ENCODE measurements around the gene SP100.
A peak's percentile ranks its signal among the peaks of the same experiment; 100 is the strongest.
"Not testable (repeated sequence)": the region's sequence is repeated elsewhere in the genome, so short reads cannot be mapped to it uniquely, and the experiment has no call there.

SP100 gene

DNA sequence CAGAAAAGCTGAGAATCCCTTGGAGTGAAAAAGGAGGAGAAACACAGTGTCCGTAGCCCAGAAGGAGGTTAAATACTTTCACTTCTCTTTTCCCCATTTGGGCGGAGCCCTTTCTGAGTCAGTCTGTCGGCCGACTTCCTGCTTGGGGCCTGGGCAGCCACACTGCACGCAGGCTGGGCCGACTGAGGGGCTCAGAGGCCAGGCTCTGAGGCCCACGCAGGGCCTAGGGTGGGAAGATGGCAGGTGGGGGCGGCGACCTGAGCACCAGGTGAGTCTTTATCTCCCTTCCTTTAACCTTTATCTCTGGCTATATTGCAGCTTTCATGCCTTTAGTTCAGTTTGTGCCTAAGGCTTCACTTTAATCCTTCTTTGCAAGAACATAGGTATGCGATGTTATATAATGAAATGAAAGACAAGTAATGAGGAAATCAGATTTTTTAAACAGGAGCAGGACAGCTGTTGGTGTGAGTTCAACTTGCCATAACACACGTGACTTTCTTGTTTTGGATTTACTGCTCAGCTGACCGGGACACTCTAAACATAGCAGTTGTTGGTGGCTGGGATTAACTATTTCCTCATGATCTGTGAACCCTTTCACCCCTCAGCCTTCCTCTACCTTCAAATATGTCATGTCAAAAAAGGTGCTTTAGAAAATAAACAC is at the start of gene SP100:
TSS of gene SP100 (plus strand) at position 141 of the 661 bp plus-strand sequence. CDS start at position 237, 96 bp downstream.
- peak; percentile 80 for DNase-seq

DNA sequence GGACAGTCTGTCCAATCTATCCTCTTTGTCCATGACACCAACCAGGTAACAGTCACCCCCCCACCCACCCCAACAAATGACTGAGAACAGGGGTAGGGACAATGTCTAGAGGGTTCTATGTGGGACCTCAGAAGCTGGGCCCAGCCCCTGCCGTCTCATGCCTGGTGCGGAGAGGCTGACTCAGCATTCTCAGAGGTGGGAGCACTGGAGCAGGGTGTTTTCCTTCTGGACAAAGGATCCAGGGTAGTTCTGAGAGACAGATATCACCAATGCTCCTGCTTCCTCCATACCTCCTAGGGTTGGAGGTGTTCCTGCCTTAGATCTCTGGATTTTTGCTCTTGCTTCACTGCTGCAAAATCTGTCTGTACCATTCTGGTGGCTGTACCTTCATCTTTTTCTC is 33.9 kb upstream of the SP100 start:
- no peak for DNase-seq

DNA sequence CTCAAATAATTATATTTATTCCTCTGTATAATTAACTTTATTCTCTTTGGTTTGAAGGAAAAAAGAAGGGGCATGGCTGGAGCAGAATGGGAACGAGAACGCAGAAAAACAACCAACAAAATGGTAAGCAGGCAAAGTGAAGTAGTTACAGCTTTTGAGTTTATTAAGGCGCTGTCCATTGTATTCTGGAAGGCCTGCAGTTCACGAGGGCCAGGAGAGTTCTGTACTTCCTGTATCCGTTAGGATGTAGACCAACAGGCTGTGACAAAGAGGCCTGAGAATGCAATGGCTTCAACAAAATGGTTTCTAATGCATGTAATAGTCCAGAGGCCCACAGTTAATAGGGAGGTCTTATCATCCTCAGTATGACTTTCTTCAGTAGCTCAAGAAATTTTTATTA is 32.5 kb upstream of the SP100 start:
- no peak for DNase-seq

DNA sequence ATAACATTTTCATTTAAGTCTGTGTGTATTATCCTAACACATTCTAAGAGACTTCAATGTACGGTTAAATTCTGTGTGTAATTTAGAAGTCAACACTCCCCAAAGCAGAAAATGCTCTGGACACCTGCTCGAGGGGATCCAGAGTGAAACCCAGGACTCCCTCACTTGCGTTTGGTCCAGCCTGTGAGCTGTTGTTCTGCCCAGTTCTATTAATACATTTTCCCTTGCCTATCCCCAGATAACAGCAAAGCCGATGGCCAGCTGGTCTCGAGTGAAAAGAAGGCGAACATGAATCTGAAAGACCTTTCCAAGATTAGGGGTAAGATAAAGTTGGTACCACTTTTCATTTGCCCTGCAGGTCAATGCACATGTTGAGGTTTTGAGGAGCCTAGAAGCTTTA is 31.0 kb upstream of the SP100 start:
- no peak for DNase-seq

DNA sequence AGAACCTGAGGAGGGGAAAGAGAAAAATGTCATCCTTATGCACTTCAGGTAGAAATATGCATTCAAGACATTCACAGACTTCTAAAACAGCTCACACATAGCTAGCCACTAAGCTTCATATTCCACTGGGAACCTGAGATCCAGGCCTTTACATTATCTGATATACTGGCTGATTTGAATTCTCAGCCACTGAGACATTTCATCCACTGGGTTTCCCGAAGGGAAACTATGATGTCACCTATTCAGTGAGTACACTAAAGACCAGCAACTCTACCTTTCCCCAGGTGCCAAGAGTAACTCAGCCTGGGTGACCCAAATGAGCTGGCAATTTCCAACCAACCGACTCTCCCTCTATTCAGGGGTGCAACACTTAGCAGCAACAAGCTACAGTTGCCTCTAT is 21.7 kb upstream of the SP100 start:
- DNase-seq: no peak

DNA sequence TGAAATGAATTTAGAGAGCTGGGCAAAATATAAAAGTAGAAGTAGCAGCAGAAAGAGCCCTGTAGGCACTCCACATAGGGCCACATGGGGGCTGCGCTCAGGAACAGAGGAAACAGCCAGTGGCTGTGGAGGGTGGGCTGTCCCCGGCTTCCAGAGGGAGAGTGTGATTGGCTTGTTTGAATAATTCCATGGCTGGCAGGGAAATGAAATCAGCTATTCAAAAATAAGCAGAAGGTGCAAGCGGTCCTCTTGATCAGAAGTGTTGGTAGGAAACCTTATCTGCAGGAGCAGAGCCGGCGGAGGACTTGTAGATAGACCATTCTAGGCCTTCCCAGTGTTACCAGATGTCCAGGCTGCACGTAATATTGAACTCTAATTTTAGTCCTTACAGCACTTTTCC is 17.3 kb upstream of the SP100 start:
- DNase-seq: not testable (repeated sequence)

DNA sequence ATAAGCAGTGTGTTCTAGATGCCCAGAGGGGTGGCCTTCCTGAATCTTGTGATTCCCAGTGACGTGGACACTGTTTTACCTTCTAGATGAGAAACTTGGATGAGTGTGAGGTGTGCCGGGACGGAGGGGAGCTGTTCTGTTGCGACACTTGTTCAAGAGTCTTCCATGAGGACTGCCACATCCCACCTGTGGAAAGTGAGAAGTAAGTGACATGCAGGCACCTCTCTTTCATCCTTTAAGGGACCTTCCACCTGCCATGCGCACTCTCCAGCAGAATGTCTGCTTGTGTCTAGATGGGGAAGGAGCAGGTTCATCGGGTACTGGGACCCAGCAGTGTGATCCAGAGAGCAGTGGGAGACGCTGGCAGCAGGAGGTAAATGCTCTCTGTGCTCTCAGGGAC is 16.0 kb upstream of the SP100 start:
- no peak for DNase-seq

DNA sequence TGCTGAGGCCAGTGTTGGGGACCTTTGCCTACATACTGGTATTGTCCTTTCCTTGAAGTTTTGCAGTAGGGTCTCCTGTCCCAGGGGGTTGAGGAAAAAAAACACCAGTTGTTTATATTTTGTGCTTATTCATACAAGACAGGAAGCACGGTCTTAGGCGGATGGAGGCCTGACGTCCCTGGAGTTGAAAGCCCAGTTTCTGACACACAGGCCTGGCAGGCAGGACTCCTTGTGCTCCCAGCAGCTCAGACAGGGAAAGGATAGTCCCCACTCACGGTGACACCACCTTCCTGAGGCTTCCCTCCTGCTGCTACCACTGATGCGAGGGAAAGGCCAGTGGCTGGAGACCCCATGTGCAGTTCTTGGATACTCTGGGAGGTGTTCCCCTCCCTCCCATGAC is 15.5 kb upstream of the SP100 start:
- DNase-seq: no peak

DNA sequence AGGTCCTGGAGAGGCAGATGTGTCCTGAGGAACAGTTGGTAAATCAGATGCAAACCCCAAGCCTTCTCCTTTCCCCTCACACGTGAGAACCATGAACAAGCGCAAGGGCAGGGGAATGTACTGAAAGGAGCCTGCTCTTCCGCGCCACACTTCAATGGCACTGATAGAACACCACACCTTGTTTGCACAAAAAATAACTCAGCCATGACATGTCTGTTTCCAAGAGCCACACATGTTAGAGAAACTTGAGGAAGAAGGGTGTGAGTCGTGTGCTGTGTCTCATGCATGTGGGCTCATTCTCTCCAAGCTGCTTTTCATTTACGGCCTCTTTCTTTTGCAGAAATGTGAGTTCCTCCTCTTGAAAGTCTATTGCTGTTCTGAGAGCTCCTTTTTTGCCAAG is 15.0 kb upstream of the SP100 start:
- DNase-seq: not testable (repeated sequence)

DNA sequence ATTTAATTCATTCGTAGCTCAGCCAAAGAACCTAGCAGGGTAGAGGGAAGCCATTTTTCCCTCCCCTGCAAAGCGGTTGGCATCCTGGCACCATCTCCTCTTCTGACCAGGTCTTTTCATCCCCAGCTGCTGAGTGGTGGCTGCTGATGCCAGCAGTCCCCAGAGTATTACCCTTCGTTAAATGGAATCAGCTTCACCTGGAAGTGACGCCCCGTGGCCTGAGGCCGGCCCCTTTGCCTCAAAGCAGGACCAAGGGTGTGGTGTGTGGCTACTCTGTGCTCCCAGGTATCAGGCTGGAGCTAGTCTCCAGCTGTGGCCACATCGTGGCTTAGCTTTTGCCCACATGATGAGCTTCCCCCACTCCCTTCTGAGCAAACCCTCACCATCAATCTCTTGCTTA is 12.3 kb upstream of the SP100 start:
- no peak for DNase-seq

DNA sequence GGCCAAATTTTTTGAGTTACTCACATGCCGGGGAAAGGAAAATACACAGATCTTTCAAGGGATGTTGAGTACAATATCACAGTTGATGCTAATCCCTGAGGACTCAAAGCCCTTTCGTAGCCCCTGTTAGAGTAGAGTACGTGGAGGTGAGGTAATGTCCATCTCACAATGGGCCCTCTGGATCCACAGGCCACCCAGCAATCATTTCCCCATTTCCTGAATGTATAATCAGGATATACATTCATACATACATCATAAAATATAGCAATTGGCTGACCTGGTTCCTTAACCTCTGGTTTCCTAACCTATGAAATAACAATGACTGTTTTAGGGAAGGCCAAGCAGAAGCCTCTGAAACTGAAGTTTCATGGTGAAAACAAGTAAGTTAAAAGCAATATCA is 10.2 kb upstream of the SP100 start:
- DNase-seq: no peak

DNA sequence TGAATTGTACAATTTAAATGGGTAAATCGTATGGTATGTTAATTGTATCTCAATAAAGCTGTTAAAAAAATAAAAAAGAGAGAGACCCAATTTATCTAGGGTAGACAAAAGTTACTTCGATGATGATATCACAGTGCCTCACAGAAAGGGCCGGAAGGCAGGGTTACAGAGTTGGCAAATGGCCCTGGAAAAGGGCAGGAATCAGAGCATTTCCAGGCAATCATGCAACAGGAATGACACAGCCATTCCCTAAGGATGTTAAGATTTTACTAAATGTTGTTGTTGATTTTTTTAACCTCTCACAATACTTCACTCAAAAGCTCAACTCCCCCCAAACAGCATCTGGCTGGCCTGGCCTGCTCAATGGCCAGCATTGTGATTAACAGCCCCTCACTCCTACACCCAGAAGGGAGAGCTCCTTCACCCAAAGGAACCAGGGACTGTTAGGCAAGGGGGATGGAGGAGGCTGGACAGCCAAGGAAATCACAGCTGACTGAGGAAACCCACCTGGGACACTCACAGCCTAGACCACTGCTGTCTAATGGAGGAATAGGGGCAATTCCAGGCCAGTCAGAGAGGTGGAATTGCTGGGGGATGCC is 7.7 kb upstream of the SP100 start:
- DNase-seq: no peak

DNA sequence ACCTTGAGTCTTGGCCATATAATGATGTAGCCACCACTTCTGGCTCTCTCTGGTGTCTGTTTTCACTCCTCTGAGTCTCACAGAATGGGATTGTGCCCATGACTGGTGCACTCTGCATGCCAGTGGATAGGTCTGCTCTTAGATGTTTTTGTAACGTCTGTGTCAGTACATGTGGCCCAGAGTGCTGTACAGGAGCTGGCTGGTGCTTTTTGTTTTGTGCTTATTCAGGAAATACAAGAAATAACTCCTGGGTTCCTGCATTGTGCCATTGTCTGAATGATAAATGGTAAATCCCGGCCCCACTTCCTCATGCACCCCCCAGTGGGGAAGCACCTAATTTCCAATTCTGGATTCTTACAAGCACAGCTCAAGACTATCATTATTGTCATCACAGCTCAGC is 6.7 kb upstream of the SP100 start:
- not testable (repeated sequence) for DNase-seq

DNA sequence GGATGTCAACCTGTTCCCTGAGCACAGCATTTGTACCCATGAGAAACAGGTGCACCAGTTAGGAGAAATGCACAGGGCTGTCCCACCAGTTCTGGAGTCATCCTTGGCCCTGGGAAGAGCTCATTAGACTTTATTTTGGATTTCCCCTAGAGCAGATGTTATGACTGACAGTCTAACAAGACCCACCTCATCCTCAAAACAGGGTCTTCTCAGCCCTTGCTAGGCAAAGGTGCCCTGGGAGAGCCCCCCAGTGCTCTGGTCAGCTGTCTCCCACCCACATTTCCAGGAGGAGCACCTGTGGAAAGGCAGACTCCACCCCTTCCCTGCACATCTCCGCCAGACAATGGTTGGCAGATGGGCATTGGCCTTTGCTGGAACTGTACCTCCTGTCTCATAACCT is 5.7 kb upstream of the SP100 start:
- DNase-seq: no peak

DNA sequence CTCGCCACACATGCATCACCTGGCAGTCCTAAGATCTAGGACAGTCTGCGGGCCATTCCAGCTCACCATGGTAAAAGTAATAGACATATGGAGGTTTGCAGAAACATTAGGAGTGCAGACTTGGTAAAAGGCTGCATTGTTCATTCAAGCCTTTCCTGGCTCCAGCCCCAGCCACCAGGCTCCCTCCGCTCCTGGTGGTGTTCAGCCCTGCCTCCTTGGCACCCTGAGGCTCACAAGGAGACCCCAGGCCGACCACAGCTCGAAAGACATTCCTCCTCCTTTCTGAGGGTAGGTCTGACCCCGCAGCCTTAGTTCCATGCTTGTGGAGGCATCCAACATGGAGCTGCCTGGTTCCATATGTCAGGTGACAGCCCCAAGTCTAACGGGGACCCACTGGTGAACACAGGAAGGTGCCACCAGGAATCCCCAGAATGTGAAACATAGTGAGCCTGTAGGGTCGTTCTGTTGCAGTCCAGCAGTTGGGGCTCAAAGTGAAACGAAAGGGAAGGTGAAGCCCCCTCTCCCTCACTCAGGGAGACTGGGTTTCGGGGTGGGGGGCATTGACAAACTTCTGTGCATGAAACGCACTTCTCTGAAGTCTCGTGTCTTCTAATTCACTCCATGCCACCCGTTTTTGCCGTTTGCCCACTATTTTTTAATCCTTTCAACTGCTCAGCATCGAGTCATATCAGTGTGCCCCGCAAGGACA is 5.0 kb upstream of the SP100 start:
- no peak for DNase-seq

DNA sequence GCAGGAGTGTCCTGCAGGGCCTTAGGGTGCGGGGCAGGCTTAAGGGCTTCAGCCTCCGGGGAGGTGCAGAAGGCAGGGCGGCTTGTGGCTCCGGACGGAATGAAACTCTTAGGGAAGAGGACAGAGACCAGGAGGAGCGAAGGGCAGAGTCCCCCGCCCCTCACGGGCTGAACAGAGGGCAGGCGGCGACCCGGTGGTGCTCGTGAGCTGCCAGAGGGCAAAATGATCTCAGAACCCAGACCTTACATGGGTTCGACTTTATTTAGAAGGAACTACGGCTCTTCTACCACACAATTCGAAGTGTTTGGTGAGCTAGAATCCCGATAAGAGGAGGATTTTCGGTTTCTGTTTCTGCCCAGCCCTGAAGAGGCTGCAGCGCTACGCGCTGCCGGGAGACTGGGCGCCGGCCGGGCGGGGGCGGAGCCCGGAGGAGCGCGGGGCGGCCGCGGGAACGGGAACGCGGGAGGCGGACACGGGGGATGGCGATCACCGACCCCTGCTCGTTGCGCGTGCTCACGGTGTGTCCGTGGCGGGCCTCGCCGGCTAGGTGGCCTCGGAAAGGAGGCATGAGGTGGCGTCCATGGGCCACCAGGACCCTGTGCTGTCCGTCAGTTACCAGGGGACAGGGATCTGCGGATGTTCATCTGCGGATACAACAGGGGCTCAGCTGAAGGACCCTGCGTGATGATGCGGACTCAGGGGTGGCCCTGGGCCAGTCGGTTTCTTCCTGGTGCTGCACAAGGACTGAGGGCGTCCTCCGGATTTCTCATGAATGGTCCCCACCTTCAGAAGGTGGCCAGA is 4.2 kb upstream of the SP100 start:
- DNase-seq: peak; percentile 70

DNA sequence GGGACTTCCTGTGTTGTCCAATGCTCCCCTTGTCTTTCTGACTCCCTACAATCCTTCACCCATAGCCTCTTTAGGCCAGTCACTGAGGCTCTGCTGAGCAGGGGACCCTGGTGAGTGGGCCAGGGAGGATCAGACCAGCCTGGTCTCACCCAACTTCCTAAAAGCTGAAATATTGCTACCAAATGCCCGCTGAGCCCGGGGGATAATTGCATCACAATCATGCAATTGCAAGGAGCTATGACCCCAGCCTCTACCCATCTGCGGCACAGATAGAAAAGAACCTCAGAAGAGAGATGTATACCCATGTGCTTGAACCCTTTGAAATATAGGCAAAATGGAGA is 3.7 kb upstream of the SP100 start:
- DNase-seq: no peak

DNA sequence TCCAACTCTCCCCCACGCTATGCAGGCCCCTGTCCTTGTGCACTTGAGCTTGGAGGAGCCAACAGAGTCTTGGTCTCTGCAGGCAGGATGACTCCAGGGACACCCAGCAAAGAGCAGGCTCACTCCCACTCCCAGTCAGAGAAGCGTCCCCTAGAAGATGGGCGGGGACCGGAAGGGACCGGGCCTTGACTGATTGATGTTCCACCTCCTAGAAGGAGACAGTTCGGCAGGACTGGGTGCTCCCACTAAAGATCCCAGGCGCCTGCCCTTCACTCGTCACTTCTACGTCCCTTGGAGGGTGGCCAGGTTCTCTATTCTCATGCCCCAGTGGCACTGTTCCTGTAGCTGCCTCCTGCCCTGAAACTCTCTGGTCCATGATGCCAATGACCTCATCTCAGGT is 3.2 kb upstream of the SP100 start:
- DNase-seq: no peak

DNA sequence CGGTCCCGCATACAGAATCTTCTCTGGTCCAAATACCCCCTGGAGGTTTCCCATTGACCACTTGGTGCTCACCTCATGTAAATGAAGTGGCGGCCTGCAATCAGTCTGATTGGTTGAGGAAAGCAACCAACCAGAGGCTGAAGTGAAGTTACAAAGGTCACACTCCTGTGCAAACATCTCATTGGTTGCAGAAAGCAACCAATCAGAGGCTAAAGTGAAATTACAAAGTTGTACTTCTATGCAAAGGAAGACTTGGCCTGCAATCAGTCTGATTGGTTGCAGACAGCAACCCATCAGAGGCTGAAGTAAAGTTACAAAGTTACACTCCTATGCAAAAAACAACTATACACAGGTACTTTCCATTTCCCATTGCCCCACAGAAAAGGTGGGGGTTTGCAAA is 2.5 kb upstream of the SP100 start:
- no peak for DNase-seq

DNA sequence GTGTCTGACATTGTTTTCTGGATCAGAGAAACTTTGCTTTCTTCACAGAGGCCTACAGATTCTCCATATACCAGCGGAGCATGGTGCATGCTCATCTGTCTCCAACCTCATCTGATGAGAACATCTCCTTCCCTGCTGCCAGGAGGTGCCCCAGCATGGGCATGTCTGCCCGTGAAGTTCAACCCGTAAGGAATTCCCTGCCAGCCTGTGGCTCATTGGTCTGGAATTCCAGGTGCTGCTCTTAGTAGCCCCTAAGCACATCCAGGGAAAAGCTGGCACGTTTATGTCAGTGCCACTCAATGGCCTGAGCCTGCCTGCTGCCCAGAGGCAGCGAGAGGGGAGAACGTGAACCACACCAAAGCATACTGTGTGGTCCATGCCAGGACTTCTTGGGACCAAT is 1.7 kb upstream of the SP100 start:
- DNase-seq: no peak

DNA sequence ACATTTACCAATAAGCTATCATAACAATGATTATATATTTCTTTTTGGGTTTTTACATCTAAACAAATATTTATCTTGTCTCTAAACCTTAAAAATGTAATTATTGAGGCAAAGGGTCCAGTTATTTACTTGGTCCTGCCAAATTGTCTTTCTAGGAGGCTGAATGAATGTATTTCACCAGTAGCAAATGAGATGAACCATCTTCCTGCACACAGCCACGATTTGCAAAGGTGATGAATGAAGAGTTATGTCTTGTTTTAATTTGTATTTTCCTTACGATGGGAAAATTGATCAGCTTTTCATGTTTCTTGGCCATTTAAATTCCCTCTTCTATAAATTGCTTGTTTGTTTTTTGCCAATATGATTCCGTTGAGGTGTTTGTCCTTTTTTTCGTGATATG is 1.4 kb downstream of the SP100 start:
- no peak for DNase-seq

DNA sequence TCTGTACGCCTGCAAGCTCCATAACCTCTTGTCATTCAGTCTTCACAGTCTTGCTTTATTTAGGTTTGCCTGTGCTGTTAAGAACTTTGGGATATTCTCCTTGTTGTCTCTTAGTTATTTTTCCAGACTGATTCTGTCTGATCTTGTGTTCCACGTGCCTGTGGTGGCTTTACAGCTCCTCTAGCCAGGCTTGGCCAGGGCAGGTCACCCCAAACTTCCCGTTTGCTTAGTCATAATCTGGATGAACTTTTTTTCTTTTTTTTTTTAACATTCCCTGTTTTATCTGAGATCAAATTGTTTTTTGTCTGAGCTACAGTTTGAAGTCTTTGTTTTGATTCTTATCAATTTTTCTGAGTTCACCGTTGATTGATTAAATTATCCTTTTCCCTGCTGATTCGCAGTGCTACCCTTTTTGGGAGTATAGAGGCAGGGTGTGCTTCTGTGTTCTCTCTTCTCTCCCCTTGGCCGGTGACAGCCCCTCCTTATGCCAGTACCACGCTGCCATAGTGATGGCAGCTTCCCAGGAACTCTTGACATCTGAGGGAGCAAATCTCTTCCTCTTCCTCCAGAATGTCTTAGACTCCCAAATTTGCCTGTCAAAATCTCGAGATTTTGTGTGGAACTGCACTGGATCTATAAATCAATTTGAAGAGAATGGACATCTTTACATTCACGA is 2.5 kb downstream of the SP100 start:
- DNase-seq: no peak

DNA sequence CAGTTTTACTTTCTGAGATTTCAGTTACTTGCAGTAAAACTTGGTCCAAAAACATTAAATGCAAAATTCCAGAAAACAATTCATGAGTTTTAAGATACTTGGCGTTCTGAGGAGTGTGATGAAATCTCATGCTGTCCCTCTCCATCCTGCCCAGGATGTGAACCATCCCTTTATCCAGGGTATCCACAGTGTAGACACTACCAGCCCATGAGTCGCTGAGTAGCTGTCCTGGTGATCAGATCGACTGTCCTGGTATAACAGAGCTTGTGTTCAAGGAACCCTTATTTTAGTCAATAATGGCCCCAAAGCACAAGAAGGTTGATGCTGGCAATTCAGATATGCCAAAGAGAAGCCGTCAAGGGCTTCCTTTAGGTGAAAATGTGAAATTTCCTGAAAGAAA is 3.2 kb downstream of the SP100 start:
- DNase-seq: no peak
